NT2/D1 (cell line): ENCODE measurements around the gene FIBIN.

Experiments
- SUZ12 ChIP-seq: IDR thresholded peaks from 2 replicates; pipeline ENCODE4 v1.6.1; 2011; ENCODE audit not compliant: insufficient read length, insufficient read depth; ENCODE audit errors: extremely low read depth
- YY1 ChIP-seq: IDR thresholded peaks from 2 replicates; pipeline ENCODE4 v1.6.1; 2011; ENCODE audit not compliant: insufficient read length, insufficient read depth
- ZNF274 ChIP-seq: IDR thresholded peaks from 2 replicates; pipeline ENCODE4 v1.6.1; 2011; ENCODE audit warnings: mild to moderate bottlenecking, low read depth, low read length

- TF ChIP-seq YY1, result no peak
- no peak for TF ChIP-seq ZNF274
- TF ChIP-seq SUZ12, result no peak
Measured at GRCh38 chr11:27031754-27032153, 37.8 kb downstream of the FIBIN start.
